ENCODE data around the gene CEP164. TPM values are rescaled to one million over a fixed set of nuclear protein-coding genes. Genes with fewer than 3 reads are reported as not detected.

CEP164 gene
- total RNA-seq, 4 donors from 2014 or later: 23.1 to 56.5 (median 29.0) TPM

GRCh38 chr11:117410861-117411710 is 83.4 kb downstream of the CEP164 start:
- Histone ChIP-seq H3K4me1 (no peaks in the 10 kb centered on the region), H3K4me3 (replicated peaks in 1 of 3) (no peak overlapping the region), H3K9me3 (no peaks in the 10 kb centered on the region), H3K36me3 (peaks cover 7 to 12% of the 10 kb centered on the region in 2 donors), H3K27ac (no peak overlapping the region), H3K27me3 (no peaks in the 10 kb centered on the region)
- DNase-seq: no peak
- intact Hi-C loops (cut with DNase I): no loop called here
- TF ChIP-seq POLR2A (IDR thresholded peaks at IDR 0.05) (no peak), CTCF (IDR thresholded peaks at IDR 0.05) (no peak)
- WGBS, 2 donors: 82 to 92% methylated on average over 9 to 12 of the region's 14 CpGs

- TF ChIP-seq POLR2A (IDR thresholded peaks at IDR 0.05) (no peak), CTCF (IDR thresholded peaks at IDR 0.05) (no peak)
- intact Hi-C loops (cut with DNase I): no loop called here
Measured at GRCh38 chr11:117411736-117412135, 84.1 kb downstream of the CEP164 start.

GRCh38 chr11:117412176-117412575 is 84.5 kb downstream of the CEP164 start:
- Histone ChIP-seq H3K36me3 (peaks cover 7 to 12% of the 10 kb centered on the region in 2 donors), H3K27me3 (no peaks in the 10 kb centered on the region)
- no peak for DNase-seq

More at GRCh38 chr11:117411736-117412135, 84.1 kb downstream of the CEP164 start:
- H3K27ac ChIP-seq: no peak overlapping the region
- H3K27me3 ChIP-seq: no peaks in the 10 kb centered on the region
- DNase-seq: no peak
- H3K36me3 ChIP-seq: peaks cover 7 to 12% of the 10 kb centered on the region in 2 donors
- no peaks in the 10 kb centered on the region for H3K4me1 ChIP-seq
- no peaks in the 10 kb centered on the region for H3K9me3 ChIP-seq
- WGBS, 2 donors: 91 to 92% methylated on average over 9 of the region's 10 CpGs
- no peak overlapping the region for H3K4me3 ChIP-seq (replicated peaks in 1 of 3)

GRCh38 chr11:117412653-117413275 is 85.1 kb downstream of the CEP164 start:
- Histone ChIP-seq H3K9me3 (no peaks in the 10 kb centered on the region), H3K36me3 (peaks cover 7 to 12% of the 10 kb centered on the region in 2 donors)
- intact Hi-C loops (cut with DNase I): no loop called here

More at GRCh38 chr11:117412176-117412575, 84.5 kb downstream of the CEP164 start:
- no peaks in the 10 kb centered on the region for H3K9me3 ChIP-seq
- no peaks in the 10 kb centered on the region for H3K4me1 ChIP-seq
- 85 to 86% methylated on average over 10 of the region's 10 CpGs for WGBS, 2 donors
- no peak for TF ChIP-seq POLR2A (IDR thresholded peaks at IDR 0.05)
- no peak for TF ChIP-seq CTCF (IDR thresholded peaks at IDR 0.05)
- H3K27ac ChIP-seq: no peak overlapping the region
- intact Hi-C loops (cut with DNase I): no loop called here
- no peak overlapping the region for H3K4me3 ChIP-seq (replicated peaks in 1 of 3)

More at GRCh38 chr11:117412653-117413275, 85.1 kb downstream of the CEP164 start:
- TF ChIP-seq CTCF (IDR thresholded peaks at IDR 0.05) (no peak), POLR2A (IDR thresholded peaks at IDR 0.05) (no peak)
- DNase-seq: no peak
- Histone ChIP-seq H3K27ac (no peak overlapping the region), H3K4me1 (no peaks in the 10 kb centered on the region), H3K27me3 (no peaks in the 10 kb centered on the region), H3K4me3 (replicated peaks in 1 of 3) (no peak overlapping the region)
- 94% methylated on average over 8 of the region's 8 CpGs for WGBS, 2 donors

Data from thyroid gland (tissue), 4 donors.